HG02759 (cell line): ENCODE results near the gene SPOCK2.

Experiments
- ATAC-seq: cut with Tn5 transposase; IDR thresholded peaks from one replicate; pipeline ENCODE4 v1.9.1; 2021; ENCODE audit warnings: mild to moderate bottlenecking, moderate library complexity; ENCODE audit not compliant: unreplicated experiment

Gene SPOCK2

DNA sequence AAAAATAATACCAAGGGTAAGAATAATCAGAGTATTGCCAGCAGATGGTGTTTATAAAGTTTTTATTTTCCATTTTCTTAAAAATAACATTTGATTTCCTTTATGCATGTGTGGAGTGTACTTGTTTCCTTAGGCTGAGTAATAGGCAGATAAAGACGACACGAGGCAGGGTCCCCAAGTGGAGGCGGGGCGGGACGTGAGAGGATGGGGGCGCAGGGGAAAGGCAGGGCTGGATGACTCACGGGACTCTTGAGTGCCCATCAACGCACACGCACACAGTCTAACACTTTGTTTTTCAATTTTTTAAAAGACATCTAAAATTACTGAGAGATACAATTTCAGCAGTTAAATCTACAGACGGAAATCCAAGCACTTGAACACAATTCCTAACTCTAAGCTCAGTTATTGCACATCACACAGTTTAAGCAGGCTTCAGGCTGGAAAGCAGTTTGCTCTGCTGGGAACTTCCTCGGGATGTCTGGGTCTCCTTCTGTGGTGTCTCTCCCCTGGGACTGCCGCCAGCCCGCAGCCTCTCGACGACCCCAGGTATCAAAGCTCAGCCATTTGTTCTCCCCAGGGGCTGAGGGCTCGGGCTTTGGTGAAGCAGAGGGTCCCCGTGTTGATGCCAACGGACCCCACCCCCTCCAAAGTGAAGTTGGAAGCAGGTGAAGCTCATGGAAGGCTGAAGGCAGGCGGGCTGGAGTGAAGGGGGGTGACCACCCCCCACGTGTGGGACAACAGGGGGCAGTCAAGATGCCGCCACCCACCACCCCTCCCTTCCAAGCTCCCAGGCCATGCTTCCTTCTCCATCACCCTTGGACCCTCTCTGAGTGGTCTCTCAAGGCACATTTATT is 29.1 kb downstream of the SPOCK2 start:
- ATAC-seq: no peak

DNA sequence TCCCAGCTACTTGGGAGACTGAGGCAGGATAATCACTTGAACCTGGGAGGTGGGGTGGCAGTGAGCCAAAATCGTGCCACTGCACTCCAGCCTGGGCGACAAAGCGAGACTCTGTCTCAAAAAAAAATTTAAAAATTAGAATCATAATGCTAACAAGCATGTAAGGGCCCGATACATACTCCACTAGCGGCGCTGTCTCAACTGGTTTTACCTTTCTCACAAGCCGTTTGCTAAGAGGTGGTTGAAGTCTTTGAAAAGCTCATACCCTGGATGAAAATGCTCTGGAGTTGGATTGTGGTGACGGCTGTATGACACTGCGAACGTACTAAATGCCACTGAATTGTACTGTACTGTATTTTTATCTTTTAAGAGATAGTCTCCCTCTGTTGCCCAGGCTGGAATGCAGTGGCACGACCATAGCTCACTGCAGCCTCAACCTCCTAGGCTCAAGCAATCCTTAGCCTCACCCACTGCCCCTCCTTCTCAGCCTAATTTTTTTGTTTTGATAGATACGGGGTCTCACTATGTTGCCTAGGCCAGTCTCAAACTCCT is 29.9 kb downstream of the SPOCK2 start:
- no peak for ATAC-seq

DNA sequence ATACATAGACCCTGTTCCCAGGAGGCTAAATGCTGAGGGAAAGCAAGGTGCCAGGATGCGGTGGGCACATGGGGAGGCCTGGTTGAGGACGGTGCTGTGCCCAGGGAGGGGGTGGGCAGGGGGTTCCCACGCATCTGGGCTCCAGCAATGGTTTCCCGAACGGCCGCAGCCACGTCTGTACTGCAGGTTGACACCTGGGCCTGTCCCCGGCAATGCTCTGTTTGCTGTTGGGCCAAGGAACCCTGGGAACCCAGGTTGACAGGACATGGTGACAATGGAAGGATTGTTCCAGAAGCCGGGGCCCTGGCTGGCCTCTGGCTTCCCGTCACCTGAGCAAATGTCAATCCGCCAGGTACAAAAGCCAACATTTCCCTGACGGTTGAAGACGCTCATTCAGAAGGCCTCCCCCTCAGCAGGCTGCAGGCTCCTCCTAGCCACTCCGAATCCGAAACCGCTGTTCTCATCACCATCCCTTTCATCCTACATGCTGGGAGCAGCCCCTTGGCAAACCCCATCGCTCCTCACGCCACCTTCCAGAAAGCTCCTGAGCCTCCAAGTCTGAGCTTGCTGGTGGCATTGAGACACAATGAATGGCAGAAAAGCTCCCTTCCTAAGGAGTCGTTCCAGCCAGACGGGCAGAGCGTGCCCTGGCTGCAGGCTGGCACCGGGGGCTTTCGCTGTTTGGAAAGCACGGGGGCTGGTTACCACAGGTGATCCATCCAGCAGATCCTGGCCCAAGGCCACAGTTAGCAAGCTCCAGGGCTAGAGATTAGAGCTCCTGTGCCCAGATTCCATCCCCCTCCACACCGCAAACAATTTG is 31.2 kb downstream of the SPOCK2 start:
- no peak for ATAC-seq

DNA sequence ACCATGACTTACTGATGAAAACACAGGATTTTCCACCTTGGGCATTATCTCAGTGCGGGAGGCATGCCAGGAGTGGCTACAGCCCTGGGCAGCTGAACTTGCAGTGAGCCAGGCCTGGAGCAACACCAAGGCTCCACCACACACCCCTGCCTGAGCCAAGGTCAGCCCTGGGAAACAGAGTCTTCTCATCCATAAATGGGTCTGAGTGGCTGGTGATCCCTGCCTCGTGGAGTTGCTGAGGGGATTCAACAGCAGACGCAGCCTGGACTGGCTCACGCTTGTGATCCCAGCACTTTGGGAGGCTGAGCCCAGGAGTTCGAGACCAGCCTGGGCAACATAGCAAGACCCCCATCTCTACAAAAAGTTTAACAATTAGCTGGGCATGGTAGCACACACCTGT is 32.2 kb downstream of the SPOCK2 start:
- no peak for ATAC-seq

DNA sequence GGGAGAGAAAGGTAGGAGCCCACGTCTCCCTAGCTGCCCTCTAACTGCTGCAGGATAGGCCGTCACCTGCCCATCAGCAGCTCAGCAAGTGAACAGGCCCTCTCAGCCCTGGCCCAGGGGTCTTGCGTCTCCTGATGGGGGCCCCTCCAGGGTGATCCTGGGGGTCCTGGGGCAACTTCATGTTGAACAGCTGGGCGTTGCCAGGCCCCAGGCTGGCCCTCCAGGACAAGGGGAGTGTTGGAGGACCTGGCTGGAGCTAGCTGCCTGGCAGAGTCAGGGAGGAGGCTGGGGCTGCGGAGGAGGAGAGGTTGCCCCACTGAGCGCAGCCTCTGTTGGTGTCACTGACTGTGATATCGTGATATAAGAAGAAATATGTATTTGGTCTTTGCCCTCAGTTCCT is 34.7 kb downstream of the SPOCK2 start:
- ATAC-seq: no peak

DNA sequence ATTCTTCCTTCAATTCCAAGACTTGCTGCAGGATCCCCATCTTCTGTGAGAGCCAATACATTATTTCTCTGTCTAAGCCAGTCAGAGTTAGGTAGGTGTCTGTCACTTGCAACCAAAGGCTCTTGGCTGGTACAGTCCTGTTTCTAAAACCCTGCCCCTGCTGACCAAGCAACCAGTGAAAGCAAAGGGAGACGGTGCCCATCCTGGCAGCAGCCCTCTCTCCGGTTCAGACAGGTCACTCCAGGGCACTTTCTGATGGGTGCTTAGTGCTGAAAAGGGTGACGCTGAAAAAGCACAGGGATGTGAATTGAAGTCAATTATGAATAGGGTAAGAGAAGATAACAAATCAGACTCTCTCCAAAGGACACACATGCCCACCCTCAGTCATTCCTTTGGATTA is 37.5 kb downstream of the SPOCK2 start:
- ATAC-seq: no peak

DNA sequence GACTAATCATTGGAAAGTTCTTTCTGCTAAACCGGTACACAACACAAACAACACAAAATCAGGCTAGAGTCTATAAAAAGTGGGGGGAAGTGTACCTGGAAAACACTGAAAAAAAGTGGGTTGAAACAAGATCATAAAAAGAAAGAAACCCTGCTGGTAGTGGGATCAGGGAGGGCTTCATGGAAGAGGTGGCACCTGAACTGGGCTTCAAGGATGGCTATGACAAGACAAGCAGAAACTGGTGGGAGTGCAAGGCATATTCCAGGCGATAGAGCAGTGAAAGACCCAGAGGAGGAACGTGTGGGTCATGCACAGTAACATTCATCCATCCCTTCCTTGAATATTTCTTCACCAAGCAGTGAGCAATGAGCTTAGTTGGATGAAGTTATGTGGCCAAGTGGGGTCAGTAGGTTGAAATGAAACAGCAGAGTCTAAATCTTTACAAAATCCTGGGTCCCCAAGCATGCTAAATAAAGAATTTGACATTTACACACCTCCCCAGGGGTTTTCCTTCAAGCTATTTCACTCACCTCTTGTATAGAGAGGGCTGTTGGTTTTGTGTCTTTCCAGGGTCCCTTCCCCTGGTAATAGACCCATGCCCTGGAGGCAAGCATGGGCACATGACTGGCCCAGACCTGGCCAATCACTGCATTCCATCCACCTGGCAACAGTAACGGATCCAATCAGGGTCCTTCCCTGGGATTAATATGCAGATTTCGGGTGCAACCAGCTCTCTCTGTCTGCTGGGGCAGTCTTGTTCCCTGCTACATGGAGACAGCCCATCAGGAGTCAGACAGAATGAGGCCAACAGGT is 38.2 kb downstream of the SPOCK2 start:
- ATAC-seq: no peak

DNA sequence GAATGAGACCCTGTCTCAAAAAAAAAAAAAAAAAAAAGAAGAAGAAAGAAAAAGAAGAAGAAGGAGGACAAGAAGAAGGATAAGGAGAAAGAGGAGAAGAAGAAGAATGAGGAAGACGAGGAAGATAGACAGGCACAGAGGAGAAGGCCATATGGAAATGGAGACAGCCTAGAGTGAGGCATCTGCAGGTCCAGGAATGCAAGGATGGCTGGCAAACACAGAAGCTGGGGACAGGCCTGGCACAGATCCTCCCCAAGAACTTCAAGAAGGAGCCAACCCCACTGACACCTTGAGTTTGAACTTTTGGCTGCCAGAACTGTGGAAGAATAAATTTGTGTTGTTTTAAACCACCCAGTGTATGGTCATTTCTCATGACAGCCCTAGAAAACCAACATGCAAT is 38.9 kb downstream of the SPOCK2 start:
- ATAC-seq: no peak

DNA sequence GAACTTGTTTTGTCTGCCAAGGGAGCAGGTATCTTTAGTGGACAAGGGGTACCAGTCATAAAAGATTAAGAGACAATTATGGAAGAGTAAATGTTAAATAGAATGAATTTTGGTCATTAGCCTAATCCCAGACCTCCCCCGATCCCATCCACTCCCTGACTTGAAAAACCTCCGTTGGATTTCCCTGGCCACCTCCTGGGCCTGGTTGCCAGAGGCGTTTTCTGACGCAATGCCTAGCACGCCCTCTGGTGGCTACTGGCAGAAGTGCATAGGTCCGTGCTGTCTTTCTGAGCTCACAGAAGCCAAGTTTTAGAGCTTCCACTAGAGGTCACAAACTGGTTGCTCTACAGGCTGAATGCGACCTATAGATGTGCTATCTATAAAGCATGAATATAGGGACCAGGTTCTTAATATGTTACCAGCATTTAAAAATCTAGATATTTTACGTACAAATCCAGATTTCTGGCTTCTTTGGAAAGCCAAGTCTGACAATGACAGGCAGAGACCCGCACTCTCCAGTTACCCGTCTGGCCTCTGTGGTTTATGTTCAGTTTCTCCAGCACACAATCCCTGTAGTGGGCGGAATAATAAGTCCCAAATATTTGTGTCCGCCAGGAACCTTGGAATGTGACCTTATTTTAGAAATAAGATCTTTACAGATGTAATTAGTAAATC is 39.8 kb downstream of the SPOCK2 start:
- ATAC-seq: no peak

DNA sequence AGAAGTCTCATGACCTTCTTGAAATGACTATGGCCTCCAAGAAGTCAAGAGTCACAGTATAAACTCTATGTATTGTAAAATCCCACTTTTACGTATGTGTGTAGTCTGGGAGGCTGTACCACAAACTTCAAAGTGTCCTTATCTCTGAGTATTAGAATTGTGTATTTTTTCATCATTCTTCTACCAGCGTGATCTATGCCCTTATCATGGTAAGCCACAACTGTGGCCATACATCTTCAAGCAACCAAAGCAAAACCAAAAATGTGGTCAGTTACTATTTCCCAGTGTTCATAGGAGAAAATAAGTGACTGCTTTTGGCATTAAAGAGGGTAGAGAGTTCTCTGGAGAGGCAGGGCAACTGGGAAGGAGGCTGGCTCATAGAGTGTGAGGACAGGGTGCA is 42.8 kb downstream of the SPOCK2 start:
- ATAC-seq: no peak

DNA sequence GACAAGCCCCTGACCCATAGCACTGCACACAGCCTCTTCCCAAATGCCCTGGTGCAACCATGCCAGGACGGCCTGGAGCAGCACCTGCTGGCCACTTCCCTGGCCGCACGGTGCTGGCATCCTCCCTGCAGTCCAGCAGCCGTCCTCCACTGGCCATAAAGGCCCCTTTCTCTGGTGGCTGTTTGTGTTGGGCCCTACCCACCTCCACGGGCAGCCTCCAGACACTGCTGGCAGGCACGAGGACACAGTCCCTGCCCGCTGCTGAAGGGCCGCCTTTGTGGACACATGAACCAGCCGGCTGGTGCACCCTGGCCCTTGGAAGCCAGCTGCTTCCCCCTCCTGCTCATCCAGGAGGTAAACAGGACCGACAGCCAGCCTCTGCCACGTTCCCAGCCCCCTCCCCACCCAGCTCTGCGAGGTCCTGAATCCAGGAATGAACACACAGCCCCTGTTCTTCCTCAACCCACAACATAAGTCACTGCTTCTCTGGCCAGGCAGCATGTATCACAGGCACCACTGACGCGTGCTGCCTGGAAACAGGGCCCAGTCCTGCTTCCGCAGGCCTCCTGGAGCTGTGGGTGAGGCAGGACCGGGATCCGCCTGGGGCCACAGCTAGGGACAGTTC is 43.8 kb downstream of the SPOCK2 start:
- no peak for ATAC-seq

DNA sequence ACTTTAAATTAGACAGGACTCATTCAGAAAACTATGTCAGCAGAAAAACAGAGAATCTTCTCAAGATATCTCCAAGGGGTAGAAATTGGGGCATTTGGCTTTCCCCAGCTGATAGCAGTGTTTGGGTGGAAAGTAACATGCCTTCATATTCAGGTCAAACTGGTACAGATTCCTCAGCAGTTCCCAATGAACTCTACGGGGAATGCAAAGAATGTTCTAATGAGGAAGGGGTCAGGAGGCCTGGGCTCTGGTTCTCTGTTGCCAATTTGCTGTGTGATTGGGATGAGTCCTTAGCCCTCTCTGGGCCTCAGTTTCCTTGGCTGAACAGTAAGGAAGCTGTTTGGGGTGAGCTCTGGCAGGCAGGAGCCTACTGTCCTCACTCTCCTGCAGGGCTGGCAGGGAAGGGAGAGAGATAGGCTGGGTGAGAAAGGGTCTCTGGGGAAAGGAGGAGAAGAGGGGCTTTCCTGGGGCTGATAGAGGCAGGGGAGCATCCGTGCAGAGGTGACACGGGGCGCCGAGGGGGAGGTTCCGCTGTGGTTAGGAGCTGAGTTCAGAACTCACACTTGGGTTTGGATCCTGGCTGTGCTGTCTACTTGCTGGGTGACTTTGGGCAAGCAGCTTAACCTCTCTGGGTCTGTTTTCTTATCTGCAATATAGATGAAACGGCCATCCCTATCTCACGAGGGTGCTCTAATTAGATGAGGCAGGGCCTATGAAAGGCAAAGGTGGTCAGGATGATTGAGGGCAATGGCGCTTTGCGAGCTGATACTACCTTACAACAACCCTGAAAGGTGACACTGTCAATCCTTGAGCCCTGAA is 45.1 kb downstream of the SPOCK2 start:
- ATAC-seq: no peak

DNA sequence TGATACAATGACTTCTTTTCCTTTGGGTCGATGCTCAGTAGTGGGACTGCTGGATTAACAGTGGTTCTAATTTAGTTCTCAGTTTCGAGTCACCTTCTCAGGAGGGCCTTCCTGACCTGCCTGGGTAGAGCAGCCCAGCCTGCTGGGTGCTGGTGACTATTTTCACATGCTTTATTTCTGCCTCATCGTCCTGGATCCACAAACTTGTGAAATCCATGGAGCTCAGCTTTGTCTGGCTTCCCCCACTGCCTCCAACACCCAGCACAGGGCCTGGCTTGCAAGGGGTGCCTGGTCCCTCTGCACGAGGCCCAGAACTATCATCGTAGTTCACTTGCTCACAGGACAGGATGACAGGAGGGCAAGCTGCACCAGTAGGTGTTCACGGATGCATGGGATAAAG is 46.9 kb downstream of the SPOCK2 start:
- no peak for ATAC-seq

DNA sequence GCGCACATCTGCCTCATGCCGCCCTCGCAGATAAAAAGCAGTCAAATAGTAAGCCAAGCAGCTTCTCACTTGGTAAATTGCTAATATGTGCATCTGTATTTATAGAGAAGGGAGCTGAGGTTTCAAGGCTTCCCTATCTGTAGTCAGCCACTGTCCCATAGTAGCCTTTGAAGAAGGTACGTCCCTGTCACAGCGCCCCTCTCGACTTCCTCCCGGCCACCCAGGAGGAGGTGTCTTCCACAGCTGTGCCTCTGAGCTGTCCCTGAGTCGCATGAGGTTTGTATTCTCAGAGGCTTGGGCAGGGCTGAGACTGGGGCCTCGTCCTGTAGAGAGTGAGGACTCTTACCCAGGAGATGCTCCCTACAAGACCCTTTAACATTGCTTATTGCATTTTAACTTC is 49.0 kb downstream of the SPOCK2 start:
- no peak for ATAC-seq

DNA sequence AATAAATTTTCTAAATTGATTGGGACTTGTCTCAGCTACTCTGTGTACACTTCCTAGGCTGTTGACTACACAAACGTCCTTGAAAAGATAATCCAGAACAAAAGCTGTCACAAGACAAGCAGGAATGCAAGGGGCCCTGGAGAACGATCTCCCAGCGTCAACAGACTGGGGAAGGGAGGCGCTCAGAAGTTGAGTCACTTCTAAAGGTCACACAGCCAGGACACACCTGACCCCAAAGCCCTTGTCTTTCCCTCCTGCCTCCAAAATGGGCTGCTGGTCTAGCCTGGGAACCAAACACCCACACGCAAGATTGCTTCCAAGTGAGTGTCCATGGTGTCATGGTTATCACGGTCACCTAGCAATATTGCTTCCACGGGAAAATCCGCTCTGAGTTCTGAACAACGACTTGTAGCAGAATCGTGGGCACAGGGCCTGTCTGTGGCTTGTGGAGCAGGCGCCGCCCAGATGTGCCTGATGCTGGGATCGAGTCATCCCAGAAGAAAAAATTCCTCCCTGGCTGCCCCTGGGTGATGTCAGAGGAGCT is 49.8 kb downstream of the SPOCK2 start:
- ATAC-seq: no peak

DNA sequence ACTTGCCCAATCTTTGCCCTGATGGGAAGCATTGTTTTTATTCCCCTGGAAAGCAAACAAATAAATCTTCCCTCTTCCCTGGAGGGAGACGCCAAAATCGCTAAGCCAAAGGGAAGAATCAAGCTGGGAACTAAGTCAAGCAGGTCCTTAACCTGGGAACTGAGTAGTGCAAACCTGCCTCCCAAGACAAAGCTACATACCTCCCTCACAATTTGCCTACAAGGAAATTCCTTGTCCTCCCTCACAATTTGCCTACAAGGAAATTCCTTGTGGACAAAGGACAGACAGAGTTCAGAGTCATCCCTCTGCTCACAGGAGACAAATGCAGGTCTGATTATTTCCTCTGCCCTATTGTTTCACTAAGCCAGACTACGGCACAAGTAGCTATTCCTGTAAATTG is 50.5 kb downstream of the SPOCK2 start:
- ATAC-seq: no peak

DNA sequence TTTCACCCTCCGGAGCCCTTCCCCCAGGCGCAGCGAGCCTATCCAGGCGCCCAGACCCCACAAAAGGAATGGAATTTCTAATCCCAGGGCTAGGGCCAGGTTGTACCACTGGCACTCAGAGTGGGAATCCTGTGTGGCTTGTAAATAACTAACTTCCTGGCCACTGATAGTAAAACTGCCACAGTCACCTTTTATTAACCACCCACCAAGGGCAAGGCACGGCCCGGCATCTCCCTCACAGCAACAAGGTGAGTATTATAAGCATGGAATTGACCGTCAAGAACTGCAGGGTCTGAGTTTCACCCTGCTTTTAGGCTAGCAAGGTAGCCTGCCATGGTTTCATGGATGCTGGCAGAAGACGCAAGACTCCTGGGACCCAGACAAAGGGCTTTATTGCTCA is 51.1 kb downstream of the SPOCK2 start:
- no peak for ATAC-seq

DNA sequence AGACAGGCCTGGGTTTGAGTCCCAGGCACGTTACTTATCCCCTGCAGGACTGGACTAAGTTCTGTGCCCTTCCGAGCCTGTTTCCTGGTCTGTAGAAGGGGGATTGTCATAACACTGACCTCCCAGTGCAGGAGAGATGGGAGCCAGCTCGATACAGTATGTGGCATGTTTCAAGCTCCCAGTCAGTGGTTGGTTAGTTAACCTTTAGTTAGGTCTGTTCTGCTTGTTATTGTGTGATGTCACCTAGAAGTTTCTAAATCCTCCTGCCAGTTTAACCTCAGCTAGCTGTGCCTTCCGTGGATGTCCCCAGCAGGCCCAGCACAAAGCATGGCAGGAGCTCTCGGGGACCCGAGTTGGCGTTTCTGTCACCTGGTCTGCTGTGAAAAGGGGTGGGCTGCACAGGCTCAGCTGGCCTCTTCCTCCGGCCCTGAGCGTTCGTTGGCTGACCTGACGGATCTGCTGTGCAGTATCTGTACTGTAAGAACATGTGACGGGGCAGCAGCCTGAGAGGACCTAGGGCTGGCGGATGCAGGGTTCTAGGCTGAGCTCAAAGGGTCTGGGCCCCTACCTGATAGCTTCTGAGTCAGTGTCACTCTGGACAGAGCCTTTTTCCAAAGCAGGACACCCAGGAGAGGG is 53.0 kb downstream of the SPOCK2 start:
- ATAC-seq: no peak

DNA sequence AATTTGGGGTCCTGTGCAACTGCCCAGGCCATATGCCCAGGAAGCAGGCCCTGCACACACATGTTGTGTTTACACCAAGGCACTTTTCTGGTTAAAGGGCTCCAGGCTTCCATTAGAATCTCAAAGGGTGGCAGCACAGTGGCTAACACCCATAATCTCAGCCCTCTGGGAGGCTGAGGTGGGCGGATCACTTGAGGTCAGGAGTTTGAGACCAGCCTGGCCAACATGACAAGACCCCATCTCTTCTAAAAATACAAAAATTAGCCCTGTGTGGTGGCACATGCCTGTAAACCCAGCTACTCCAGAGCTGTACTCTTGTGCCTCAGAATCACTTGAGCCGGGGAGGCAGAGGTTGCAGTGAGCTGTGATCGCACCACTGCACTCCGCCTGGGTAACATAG is 53.6 kb downstream of the SPOCK2 start:
- no peak for ATAC-seq
